IMR-90 (cell line): ENCODE results near the gene USP17L20. TPM values are rescaled to one million over a fixed set of nuclear protein-coding genes. Genes with fewer than 3 reads are reported as not detected.
"Not testable (repeated sequence)": the region's sequence is repeated elsewhere in the genome, so short reads cannot be mapped to it uniquely, and the experiment has no call there.

ENCODE experiments used
- ATAC-seq: fragments of 200-7000 bp; cut with Tn5 transposase; 2 replicates; pipeline ENCODE4 v1.9.1; 2020; ENCODE audit warnings: low read depth, mild to moderate bottlenecking, moderate library complexity
- BruUV-seq: library from RNA; stranded (reverse); fragments of 400-500 nt; replicated peaks from 2 replicates; lab custom pipeline; 2021; lab: Mats Ljungman, UMichigan
- CTCF ChIA-PET: fragments of 300-600 bp; formaldehyde crosslinking; extraction: SDS; loops from one replicate; lab custom pipeline; 2021; ENCODE audit warnings: antibody characterized with exemption; lab: Yijun Ruan, JAX
- POLR2A ChIA-PET: fragments of 300-600 bp; sonication (Branson Sonifier 250); formaldehyde crosslinking; loops from one replicate; lab custom pipeline; 2022; ENCODE audit warnings: antibody characterized with exemption; ENCODE audit not compliant: unreplicated experiment; lab: Charles Lee
- DNase-seq: peaks from one replicate; pipeline ENCODE4 v3.0.0; 2013
- H2AFZ ChIP-seq: replicated peaks from 2 replicates; pipeline ENCODE3; 2013; ENCODE audit warnings: low read length, mild to moderate bottlenecking; ENCODE audit not compliant: poor library complexity
- H2AK5ac ChIP-seq: 2 replicates; pipeline ENCODE4 v1.6.1; 2013; ENCODE audit warnings: low read depth, low read length, inconsistent platforms
- H2AK9ac ChIP-seq: replicated peaks from 2 replicates; pipeline ENCODE3; 2013; ENCODE audit warnings: mild to moderate bottlenecking, low read depth, low read length, moderate library complexity; ENCODE audit not compliant: poor library complexity
- H2BK120ac ChIP-seq: 2 replicates; pipeline ENCODE4 v1.6.1; 2013; ENCODE audit warnings: low read depth, low read length, inconsistent platforms
- H2BK15ac ChIP-seq: 3 replicates; pipeline ENCODE4 v1.6.1; 2013; ENCODE audit warnings: low read depth, low read length, inconsistent platforms
- H2BK20ac ChIP-seq: 2 replicates; pipeline ENCODE4 v1.6.1; 2013; ENCODE audit warnings: low read depth, mild to moderate bottlenecking, inconsistent platforms, low read length, moderate library complexity
- H2BK5ac ChIP-seq: 2 replicates; pipeline ENCODE4 v1.6.1; 2013; ENCODE audit warnings: mild to moderate bottlenecking, low read depth, low read length, inconsistent platforms; ENCODE audit not compliant: poor library complexity, severe bottlenecking
- H3K14ac ChIP-seq: replicated peaks from 2 replicates; pipeline ENCODE4 v1.6.1; 2013; ENCODE audit warnings: low read depth, low read length, inconsistent platforms
- H3K18ac ChIP-seq: 2 replicates; pipeline ENCODE4 v1.6.1; 2013; ENCODE audit warnings: low read depth, low read length, control low read depth
- H3K23ac ChIP-seq: 2 replicates; pipeline ENCODE4 v1.6.1; 2013; ENCODE audit warnings: low read depth, low read length, inconsistent platforms
- H3K27ac ChIP-seq: 2 replicates; pipeline ENCODE4 v1.5.1; 2013; ENCODE audit warnings: mild to moderate bottlenecking, control low read depth, low read length; ENCODE audit not compliant: insufficient read depth
- H3K27me3 ChIP-seq: 2 replicates; pipeline ENCODE4 v1.6.1; 2013; ENCODE audit warnings: low read length; ENCODE audit not compliant: control insufficient read depth, insufficient read depth
- H3K36me3 ChIP-seq: 2 replicates; pipeline ENCODE4 v1.6.1; 2013; ENCODE audit warnings: low read length, mixed read lengths; ENCODE audit not compliant: control insufficient read depth, insufficient read depth
- H3K4ac ChIP-seq: 2 replicates; pipeline ENCODE4 v1.6.1; 2013; ENCODE audit warnings: low read depth, low read length, inconsistent platforms
- H3K4me1 ChIP-seq: 2 replicates; pipeline ENCODE4 v1.6.1; 2013; ENCODE audit warnings: low read length, mixed read lengths; ENCODE audit not compliant: control insufficient read depth, insufficient read depth
- H3K4me2 ChIP-seq: 2 replicates; pipeline ENCODE4 v1.6.1; 2013; ENCODE audit warnings: low read depth, mild to moderate bottlenecking, control low read depth, low read length, moderate library complexity
- H3K4me3 ChIP-seq: 2 replicates; pipeline ENCODE4 v1.5.1; 2013; ENCODE audit warnings: low read depth, mild to moderate bottlenecking, control low read depth, low read length, moderate library complexity; ENCODE audit not compliant: insufficient read depth
- H3K56ac ChIP-seq: 2 replicates; pipeline ENCODE4 v1.6.1; 2013; ENCODE audit warnings: low read length, inconsistent platforms; ENCODE audit not compliant: insufficient read depth; ENCODE audit errors: extremely low read depth
- H3K79me1 ChIP-seq, 2 experiments: 2 replicates each; pipeline ENCODE4 v1.6.1; 2013; ENCODE audit warnings: low read length in 2 of 2, inconsistent platforms in 1 of 2, low read depth in 1 of 2
- H3K9ac ChIP-seq: 2 replicates; pipeline ENCODE4 v1.6.1; 2013; ENCODE audit warnings: low read depth, low read length, control low read depth
- H3K9me1 ChIP-seq: 2 replicates; pipeline ENCODE4 v1.6.1; 2013; ENCODE audit warnings: low read length, inconsistent platforms; ENCODE audit not compliant: insufficient read depth
- H3K9me3 ChIP-seq: 2 replicates; pipeline ENCODE4 v1.6.1; 2013; ENCODE audit warnings: low read length; ENCODE audit not compliant: control insufficient read depth, insufficient read depth
- H4K20me1 ChIP-seq: 2 replicates; pipeline ENCODE4 v1.6.1; 2013; ENCODE audit warnings: low read length, inconsistent platforms; ENCODE audit not compliant: insufficient read depth
- H4K5ac ChIP-seq: 2 replicates; pipeline ENCODE4 v1.6.1; 2013; ENCODE audit warnings: mild to moderate bottlenecking, low read depth, low read length, control low read depth
- H4K8ac ChIP-seq, 2 experiments: 2 replicates each; pipeline ENCODE4 v1.6.1; 2013; ENCODE audit warnings: low read depth in 2 of 2, low read length in 2 of 2, control low read depth in 1 of 2, inconsistent platforms in 1 of 2
- H4K91ac ChIP-seq: 2 replicates; pipeline ENCODE4 v1.6.1; 2013; ENCODE audit warnings: low read depth, low read length, inconsistent platforms; ENCODE audit not compliant: insufficient read depth
- WGBS, 2 experiments: methylation state at CpG; one replicate each; pipeline versions ENCODE4 v1.1.5 to v1.1.7; 2013; ENCODE audit warnings: missing lambda C conversion rate in 2 of 2; ENCODE audit not compliant: insufficient read length in 1 of 2; ENCODE audit errors: extremely low coverage in 2 of 2; 5-methylcytosine and 5-hydroxymethylcytosine counted together
- dilution Hi-C: fragments of 300-500 bp; cut with HindIII; formaldehyde crosslinking; loops from one replicate; pipeline ENCODE4 v1.14.3; 2018; ENCODE audit warnings: low sequenced_read_pairs; ENCODE audit not compliant: unreplicated experiment
- in situ Hi-C: fragments of 300-500 bp; cut with MboI; formaldehyde crosslinking; loops from 3 replicates; pipeline ENCODE4 v1.14.3; 2019; ENCODE audit warnings: low sequenced_read_pairs, inconsistent platforms, mixed read lengths
- intact Hi-C: fragments of 100-400 bp; cut with micrococcal nuclease; formaldehyde crosslinking; loops from 2 replicates; pipeline ENCODE4 v1.10.0; 2022
- polyA plus RNA-seq, 3 experiments: library from polyadenylated mRNA; depleted of rRNA; stranded (reverse); fragments of >200 nt; gene quantifications; 2 replicates each; pipeline ENCODE4 v1.2.3, GENCODE V29; 2012; ENCODE audit warnings: low replicate concordance in 1 of 3
- total RNA-seq: library from RNA; depleted of rRNA; stranded (reverse); fragments of >200 nt; gene quantifications from 2 replicates; pipeline ENCODE4 v1.2.3, GENCODE V29; 2012

USP17L20 gene
- total and polyA plus RNA-seq, 2 of the 4 experiments (the other 2 are of a cell fraction): not detected

DNA sequence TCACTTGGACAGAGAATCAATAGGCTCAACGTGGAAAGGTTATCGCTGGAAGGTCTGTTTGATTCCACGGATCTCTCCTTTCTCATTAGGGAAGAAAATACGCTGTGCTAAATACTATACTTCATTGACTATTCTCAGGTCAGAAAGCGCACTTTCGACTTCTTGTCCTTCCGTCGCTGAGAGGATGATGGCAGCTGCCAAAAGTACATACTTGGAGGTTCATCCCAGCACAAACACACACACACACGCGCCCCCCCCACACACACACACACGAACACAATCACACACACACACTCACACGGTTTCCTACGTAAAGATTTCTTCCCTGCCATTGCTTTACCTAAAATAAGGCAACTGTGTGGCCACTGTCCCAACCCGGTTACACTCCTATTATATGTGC, 43.2 kb upstream of the USP17L20 start:
- POLR2A ChIA-PET, H3K36me3 ChIP-seq, H2AK9ac ChIP-seq, H3K79me1 ChIP-seq, H3K14ac ChIP-seq, intact Hi-C loops, H3K9me1 ChIP-seq, H2AFZ ChIP-seq, H2BK5ac ChIP-seq, H3K4me3 ChIP-seq, ATAC-seq, H3K4me1 ChIP-seq, H3K23ac ChIP-seq, BruUV-seq, dilution Hi-C loops, H3K27me3 ChIP-seq, H3K9me3 ChIP-seq, H4K20me1 ChIP-seq, H2AK5ac ChIP-seq, H4K8ac ChIP-seq, H3K27ac ChIP-seq, H2BK15ac ChIP-seq, H4K5ac ChIP-seq, H3K18ac ChIP-seq, H3K4ac ChIP-seq, H2BK20ac ChIP-seq, H3K9ac ChIP-seq, CTCF ChIA-PET, H3K4me2 ChIP-seq, H4K91ac ChIP-seq, DNase-seq, in situ Hi-C loops, H3K56ac ChIP-seq, H2BK120ac ChIP-seq: not testable (repeated sequence)
- WGBS, 2 experiments: no CpG with 5 or more reads among the region's 14 CpGs

DNA sequence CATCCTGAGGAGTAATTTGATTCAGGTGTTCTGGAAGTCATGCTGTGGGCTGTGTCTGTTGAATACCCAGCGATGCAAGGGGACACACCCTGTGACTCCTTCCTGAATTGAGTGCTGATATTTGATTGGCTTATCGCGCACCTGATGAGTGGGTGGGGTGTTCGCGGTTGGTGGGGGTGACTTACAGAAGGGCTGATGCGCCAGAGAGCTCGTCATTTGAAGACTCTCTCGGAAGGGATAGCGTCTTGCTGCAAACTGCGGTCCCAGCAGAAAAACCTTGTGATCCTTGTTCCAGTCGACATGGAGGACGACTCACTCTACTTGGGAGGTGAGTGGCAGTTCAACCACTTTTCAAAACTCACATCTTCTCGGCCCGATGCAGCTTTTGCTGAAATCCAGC, 42.8 kb upstream of the USP17L20 start, which contains the start of gene USP17L11:
Gene USP17L11, plus strand, starts transcription at position 301 of the 400 bp plus-strand sequence. Its CDS starts 0 bp downstream, at position 301.
- H2AK9ac ChIP-seq, H3K4me1 ChIP-seq, H4K5ac ChIP-seq, CTCF ChIA-PET, BruUV-seq, H2BK120ac ChIP-seq, H2BK15ac ChIP-seq, H3K14ac ChIP-seq, H2BK5ac ChIP-seq, intact Hi-C loops, H3K9me3 ChIP-seq, H2AFZ ChIP-seq, H3K56ac ChIP-seq, H3K18ac ChIP-seq, H3K23ac ChIP-seq, H3K79me1 ChIP-seq, H3K36me3 ChIP-seq, H2AK5ac ChIP-seq, POLR2A ChIA-PET, H3K4me3 ChIP-seq, H3K9ac ChIP-seq, H3K9me1 ChIP-seq, in situ Hi-C loops, H4K8ac ChIP-seq, H3K4me2 ChIP-seq, H4K91ac ChIP-seq, H2BK20ac ChIP-seq, DNase-seq, H4K20me1 ChIP-seq, H3K4ac ChIP-seq, H3K27ac ChIP-seq, dilution Hi-C loops, ATAC-seq, H3K27me3 ChIP-seq: not testable (repeated sequence)
- WGBS, 2 experiments: no CpG with 5 or more reads among the region's 14 CpGs
